Effector memory CD4-positive, alpha-beta T cell (primary cell): ENCODE data around the gene ASB6.

Experiments
- DNase-seq, 3 donors: peaks; one replicate each; pipeline ENCODE4 v3.0.0-alpha.2; 2020
- H3K27ac ChIP-seq: 2 replicates; pipeline ENCODE4 v1.7.0; 2013; ENCODE audit warnings: mild to moderate bottlenecking, low read length, moderate library complexity; ENCODE audit not compliant: insufficient read depth, poor library complexity, severe bottlenecking
- H3K27me3 ChIP-seq: replicated peaks from 2 replicates; pipeline ENCODE4 v1.7.0; 2013; ENCODE audit warnings: mild to moderate bottlenecking, low read length; ENCODE audit not compliant: insufficient read depth, control insufficient read depth, poor library complexity, severe bottlenecking
- H3K36me3 ChIP-seq: 2 replicates; pipeline ENCODE4 v1.7.0; 2013; ENCODE audit warnings: mild to moderate bottlenecking, low read length, moderate library complexity; ENCODE audit not compliant: control insufficient read depth, insufficient read depth
- H3K4me1 ChIP-seq: 2 replicates; pipeline ENCODE4 v1.7.0; 2013; ENCODE audit warnings: low read length, mild to moderate bottlenecking; ENCODE audit not compliant: control insufficient read depth, insufficient read depth, poor library complexity, severe bottlenecking
- H3K4me3 ChIP-seq: 2 replicates; pipeline ENCODE4 v1.7.0; 2013; ENCODE audit warnings: low read length, low read depth, mild to moderate bottlenecking; ENCODE audit not compliant: insufficient read depth, poor library complexity, severe bottlenecking
- H3K9me3 ChIP-seq: 2 replicates; pipeline ENCODE4 v1.7.0; 2013; ENCODE audit warnings: mild to moderate bottlenecking, low read length, moderate library complexity; ENCODE audit not compliant: control insufficient read depth

The ASB6 gene

DNA sequence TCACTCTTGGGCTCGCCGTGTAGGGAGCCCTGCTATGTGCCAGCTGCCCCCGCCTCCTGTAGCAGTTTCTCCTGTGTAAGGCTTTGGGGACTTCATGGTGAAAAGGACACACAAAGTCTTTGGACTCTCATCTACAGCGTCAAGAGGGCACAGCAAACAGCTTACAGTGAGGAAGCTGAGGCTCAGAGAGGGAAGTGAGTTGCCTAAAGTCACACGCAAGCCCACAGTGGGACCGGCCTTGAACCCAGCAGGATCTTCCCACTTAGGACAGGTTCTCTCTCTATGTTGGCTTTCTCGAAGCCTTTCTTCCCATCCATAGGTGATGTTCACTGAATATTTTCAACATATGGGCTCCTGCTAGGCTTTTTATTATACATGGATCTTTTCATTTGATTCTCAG lies 13.7 kb upstream of the ASB6 start:
- Histone ChIP-seq H3K4me3 (no peak overlapping the region), H3K36me3 (no peaks in the 10 kb centered on the region), H3K27me3 (no peaks in the 10 kb centered on the region), H3K4me1 (no peaks in the 10 kb centered on the region), H3K9me3 (no peaks in the 10 kb centered on the region), H3K27ac (no peak overlapping the region)
- no peak for DNase-seq

GRCh38 chr9:129655154-129655553 lies 13.2 kb upstream of the ASB6 start:
- Histone ChIP-seq H3K27me3 (no peaks in the 10 kb centered on the region), H3K27ac (no peak overlapping the region), H3K36me3 (no peaks in the 10 kb centered on the region), H3K4me1 (no peaks in the 10 kb centered on the region), H3K9me3 (no peaks in the 10 kb centered on the region), H3K4me3 (no peak overlapping the region)
- DNase-seq, result no peak

GRCh38 chr9:129654554-129655040 lies 12.6 kb upstream of the ASB6 start:
- Histone ChIP-seq H3K36me3 (no peaks in the 10 kb centered on the region), H3K27ac (no peak overlapping the region), H3K9me3 (no peaks in the 10 kb centered on the region), H3K27me3 (no peaks in the 10 kb centered on the region), H3K4me3 (no peak overlapping the region), H3K4me1 (no peaks in the 10 kb centered on the region)
- DNase-seq, result no peak

DNA sequence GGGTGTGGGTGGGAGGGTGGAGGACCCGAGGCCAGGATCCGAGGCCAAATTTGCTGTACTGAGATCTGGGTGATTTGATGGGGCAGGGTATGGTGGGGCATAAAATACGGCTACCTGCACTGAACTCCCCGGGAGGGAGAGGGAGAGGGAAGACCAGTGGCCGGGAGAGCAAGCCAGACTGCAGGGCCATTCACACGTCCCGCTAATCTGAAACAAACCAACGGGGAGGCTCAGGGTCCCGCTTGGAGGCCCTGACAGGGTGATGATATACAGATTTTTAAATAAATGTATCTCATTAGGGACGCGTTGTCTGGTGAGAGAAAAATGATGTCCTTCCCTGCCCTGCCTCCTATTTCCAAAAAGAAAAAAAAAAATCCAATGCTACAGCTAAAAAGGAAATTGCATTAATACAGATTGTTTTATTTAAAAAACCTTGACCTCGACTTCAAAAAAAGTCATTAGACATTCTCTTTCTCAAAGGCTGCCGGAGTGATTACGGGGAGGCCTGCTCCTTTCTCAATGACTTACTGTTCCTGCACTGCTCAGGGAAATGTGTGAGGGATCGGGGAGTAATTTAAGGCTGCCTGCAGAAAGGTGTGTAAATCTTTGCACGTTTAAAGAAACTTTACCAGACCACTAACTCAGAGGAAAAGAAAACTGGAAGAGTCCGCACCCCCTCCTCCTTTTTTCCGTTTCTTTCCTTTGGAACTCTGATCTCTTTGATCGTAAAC lies 12.0 kb upstream of the ASB6 start:
- Histone ChIP-seq H3K27me3 (no peaks in the 10 kb centered on the region), H3K27ac (no peak overlapping the region), H3K9me3 (no peaks in the 10 kb centered on the region), H3K36me3 (no peaks in the 10 kb centered on the region), H3K4me3 (no peak overlapping the region), H3K4me1 (no peaks in the 10 kb centered on the region)
- DNase-seq, result no peak

DNA sequence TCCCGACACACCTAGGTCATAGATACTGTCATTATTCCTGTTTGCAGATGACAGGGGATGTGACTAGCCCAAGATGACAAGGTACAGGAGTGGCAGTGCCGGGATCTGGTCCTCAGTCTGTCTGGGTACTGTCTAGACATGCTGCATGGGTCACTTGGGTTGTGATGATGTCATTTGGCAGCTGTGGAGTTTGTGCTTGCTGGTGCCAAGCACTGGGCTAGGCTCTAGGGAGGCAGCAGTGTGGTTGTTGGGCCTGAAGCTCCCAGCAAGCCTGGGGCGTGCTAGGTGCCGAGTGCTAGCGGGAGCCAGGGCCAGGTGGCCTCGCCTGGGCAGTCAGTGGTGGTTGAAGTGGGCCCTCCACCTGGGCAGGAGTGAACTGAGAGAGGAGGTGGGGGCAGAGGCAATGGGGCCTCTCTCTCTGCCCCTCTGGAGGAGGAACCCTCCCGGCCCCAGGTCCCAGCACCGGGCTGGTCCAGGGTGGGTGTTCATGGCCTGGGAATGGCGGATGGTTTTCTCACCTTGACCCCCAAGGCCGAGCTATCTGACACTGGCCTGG lies 8.8 kb upstream of the ASB6 start:
- Histone ChIP-seq H3K27ac (no peak overlapping the region), H3K36me3 (no peaks in the 10 kb centered on the region), H3K4me1 (no peaks in the 10 kb centered on the region), H3K9me3 (no peaks in the 10 kb centered on the region), H3K4me3 (no peak overlapping the region), H3K27me3 (no peaks in the 10 kb centered on the region)
- no peak for DNase-seq

- H3K27me3 ChIP-seq, result no peaks in the 10 kb centered on the region
- H3K9me3 ChIP-seq, result no peaks in the 10 kb centered on the region
- no peaks in the 10 kb centered on the region for H3K36me3 ChIP-seq
- H3K4me3 ChIP-seq, result no peak overlapping the region
- no peaks in the 10 kb centered on the region for H3K4me1 ChIP-seq
- no peak for DNase-seq
- no peak overlapping the region for H3K27ac ChIP-seq
These were observed 8.1 kb upstream of the ASB6 start for GRCh38 chr9:129649726-129650679.

- H3K4me1 ChIP-seq, result no peaks in the 10 kb centered on the region
- H3K4me3 ChIP-seq, result no peak overlapping the region
- H3K36me3 ChIP-seq, result no peaks in the 10 kb centered on the region
- no peak overlapping the region for H3K27ac ChIP-seq
- no peak for DNase-seq
- no peaks in the 10 kb centered on the region for H3K27me3 ChIP-seq
- H3K9me3 ChIP-seq, result no peaks in the 10 kb centered on the region
These were observed 6.8 kb upstream of the ASB6 start for GRCh38 chr9:129648764-129649115.

- no peak for DNase-seq
- no peaks in the 10 kb centered on the region for H3K27me3 ChIP-seq
- H3K27ac ChIP-seq, result no peak overlapping the region
- no peaks in the 10 kb centered on the region for H3K4me1 ChIP-seq
- H3K9me3 ChIP-seq, result no peaks in the 10 kb centered on the region
- no peaks in the 10 kb centered on the region for H3K36me3 ChIP-seq
- no peak overlapping the region for H3K4me3 ChIP-seq
These were observed 6.3 kb upstream of the ASB6 start for GRCh38 chr9:129648092-129648763.

- DNase-seq, result no peak
- Histone ChIP-seq H3K4me3 (no peak overlapping the region), H3K4me1 (no peaks in the 10 kb centered on the region), H3K27ac (no peak overlapping the region), H3K9me3 (no peaks in the 10 kb centered on the region), H3K36me3 (no peaks in the 10 kb centered on the region), H3K27me3 (no peaks in the 10 kb centered on the region)
These were observed 5.7 kb upstream of the ASB6 start for GRCh38 chr9:129647635-129648034.
